ENCODE measurements around the gene KHSRP.

Gene KHSRP

GRCh38 chr19:6460099-6460884, 35.7 kb upstream of the KHSRP start:
- Histone ChIP-seq H3K9me3 (ENCODE audit: insufficient read depth, low read depth, low read length) (no peaks in the 10 kb centered on the region), H3K27ac (ENCODE audit: low read length) (no peak overlapping the region), H3K4me3 (ENCODE audit: low read length) (peak overlapping the region; percentile 91), H3K9ac (ENCODE audit: low read depth, low read length) (peak overlapping the region; percentile 66; the same call in 1 of the 2 replicates), H3K4me1 (ENCODE audit: insufficient read depth, low read length) (peaks cover 5% of the 10 kb centered on the region; the same call in 1 of the 2 replicates), H3K36me3 (ENCODE audit: insufficient read depth, low read depth, low read length) (peaks cover 8% of the 10 kb centered on the region; the same call in 1 of the 2 replicates), H3K27me3 (ENCODE audit: insufficient read depth, low read length) (peaks cover 29% of the 10 kb centered on the region)

GRCh38 chr19:6459262-6460098, 34.9 kb upstream of the KHSRP start, which contains the start of gene SLC25A23:
TSS of gene SLC25A23 (minus strand) at chr19:6459792. CDS start at chr19:6459628, 164 bp downstream.
- H3K27ac ChIP-seq (ENCODE audit: low read length) = no peak within 1 kb of the TSS
- H3K36me3 ChIP-seq (ENCODE audit: insufficient read depth, low read depth, low read length) = peaks cover 10% of the 10 kb centered on the region; the same call in 1 of the 2 replicates
- peak within 1 kb of the TSS; percentile 91 for H3K4me3 ChIP-seq (ENCODE audit: low read length)
- H3K9ac ChIP-seq (ENCODE audit: low read depth, low read length) = peak within 1 kb of the TSS; percentile 66; the same call in 1 of the 2 replicates
- H3K27me3 ChIP-seq (ENCODE audit: insufficient read depth, low read length) = peaks cover 21% of the 10 kb centered on the region
- no peaks in the 10 kb centered on the region for H3K9me3 ChIP-seq (ENCODE audit: insufficient read depth, low read depth, low read length)
- no peaks in the 10 kb centered on the region; the same call in 1 of the 2 replicates for H3K4me1 ChIP-seq (ENCODE audit: insufficient read depth, low read length)

- Histone ChIP-seq H3K9me3 (ENCODE audit: insufficient read depth, low read depth, low read length) (peaks cover 5% of the 10 kb centered on the region), H3K27me3 (ENCODE audit: insufficient read depth, low read length) (peaks cover 16% of the 10 kb centered on the region), H3K9ac (ENCODE audit: low read depth, low read length) (peak overlapping the region; percentile 27; the same call in 1 of the 2 replicates), H3K27ac (ENCODE audit: low read length) (no peak overlapping the region), H3K36me3 (ENCODE audit: insufficient read depth, low read depth, low read length) (peaks cover 16% of the 10 kb centered on the region), H3K4me3 (ENCODE audit: low read length) (peak overlapping the region; percentile 91), H3K4me1 (ENCODE audit: insufficient read depth, low read length) (no peaks in the 10 kb centered on the region; the same call in 1 of the 2 replicates)
Measured at GRCh38 chr19:6458695-6459261, 34.2 kb upstream of the KHSRP start.

GRCh38 chr19:6457958-6458694, 33.5 kb upstream of the KHSRP start:
- Histone ChIP-seq H3K36me3 (ENCODE audit: insufficient read depth, low read depth, low read length) (peaks cover 22% of the 10 kb centered on the region), H3K27me3 (ENCODE audit: insufficient read depth, low read length) (peaks cover 10% of the 10 kb centered on the region), H3K9ac (ENCODE audit: low read depth, low read length) (no peak overlapping the region; the same call in 1 of the 2 replicates), H3K4me3 (ENCODE audit: low read length) (no peak overlapping the region), H3K9me3 (ENCODE audit: insufficient read depth, low read depth, low read length) (peaks cover 8% of the 10 kb centered on the region), H3K4me1 (ENCODE audit: insufficient read depth, low read length) (no peaks in the 10 kb centered on the region; the same call in 1 of the 2 replicates), H3K27ac (ENCODE audit: low read length) (no peak overlapping the region)

GRCh38 chr19:6455924-6456323, 31.3 kb upstream of the KHSRP start:
- Histone ChIP-seq H3K36me3 (ENCODE audit: insufficient read depth, low read depth, low read length) (peaks cover 22% of the 10 kb centered on the region), H3K4me1 (ENCODE audit: insufficient read depth, low read length) (no peaks in the 10 kb centered on the region; the same call in 1 of the 2 replicates), H3K9ac (ENCODE audit: low read depth, low read length) (no peak overlapping the region), H3K27ac (ENCODE audit: low read length) (no peak overlapping the region), H3K4me3 (ENCODE audit: low read length) (no peak overlapping the region), H3K9me3 (ENCODE audit: insufficient read depth, low read depth, low read length) (peaks cover 8% of the 10 kb centered on the region), H3K27me3 (ENCODE audit: insufficient read depth, low read length) (no peaks in the 10 kb centered on the region)

GRCh38 chr19:6453951-6454565, 29.4 kb upstream of the KHSRP start:
- Histone ChIP-seq H3K36me3 (ENCODE audit: insufficient read depth, low read depth, low read length) (peaks cover 22% of the 10 kb centered on the region), H3K27ac (ENCODE audit: low read length) (no peak overlapping the region), H3K9me3 (ENCODE audit: insufficient read depth, low read depth, low read length) (peaks cover 8% of the 10 kb centered on the region), H3K9ac (ENCODE audit: low read depth, low read length) (no peak overlapping the region), H3K4me3 (ENCODE audit: low read length) (no peak overlapping the region), H3K4me1 (ENCODE audit: insufficient read depth, low read length) (no peaks in the 10 kb centered on the region; the same call in 1 of the 2 replicates), H3K27me3 (ENCODE audit: insufficient read depth, low read length) (no peaks in the 10 kb centered on the region)

- Histone ChIP-seq H3K9ac (ENCODE audit: low read depth, low read length) (no peak overlapping the region), H3K27me3 (ENCODE audit: insufficient read depth, low read length) (no peaks in the 10 kb centered on the region), H3K36me3 (ENCODE audit: insufficient read depth, low read depth, low read length) (peaks cover 22% of the 10 kb centered on the region)
Measured at GRCh38 chr19:6452899-6453298, 28.3 kb upstream of the KHSRP start.

GRCh38 chr19:6452223-6452614, 27.6 kb upstream of the KHSRP start:
- peaks cover 8% of the 10 kb centered on the region for H3K9me3 ChIP-seq (ENCODE audit: insufficient read depth, low read depth, low read length)
- no peaks in the 10 kb centered on the region for H3K4me1 ChIP-seq (ENCODE audit: insufficient read depth, low read length)
- H3K27ac ChIP-seq (ENCODE audit: low read length) = no peak overlapping the region
- no peak overlapping the region for H3K9ac ChIP-seq (ENCODE audit: low read depth, low read length)
- H3K4me3 ChIP-seq (ENCODE audit: low read length) = no peak overlapping the region
- no peaks in the 10 kb centered on the region for H3K27me3 ChIP-seq (ENCODE audit: insufficient read depth, low read length)
- H3K36me3 ChIP-seq (ENCODE audit: insufficient read depth, low read depth, low read length) = peaks cover 22% of the 10 kb centered on the region

More at GRCh38 chr19:6452899-6453298, 28.3 kb upstream of the KHSRP start:
- H3K27ac ChIP-seq (ENCODE audit: low read length) = no peak overlapping the region
- H3K9me3 ChIP-seq (ENCODE audit: insufficient read depth, low read depth, low read length) = peaks cover 8% of the 10 kb centered on the region
- no peak overlapping the region for H3K4me3 ChIP-seq (ENCODE audit: low read length)
- no peaks in the 10 kb centered on the region for H3K4me1 ChIP-seq (ENCODE audit: insufficient read depth, low read length)

GRCh38 chr19:6451583-6452222, 27.1 kb upstream of the KHSRP start:
- no peak overlapping the region for H3K4me3 ChIP-seq (ENCODE audit: low read length)
- H3K9ac ChIP-seq (ENCODE audit: low read depth, low read length) = no peak overlapping the region

GRCh38 chr19:6450166-6450565, 25.6 kb upstream of the KHSRP start:
- Histone ChIP-seq H3K27me3 (ENCODE audit: insufficient read depth, low read length) (no peaks in the 10 kb centered on the region), H3K36me3 (ENCODE audit: insufficient read depth, low read depth, low read length) (peaks cover 13% of the 10 kb centered on the region), H3K4me1 (ENCODE audit: insufficient read depth, low read length) (no peaks in the 10 kb centered on the region), H3K4me3 (ENCODE audit: low read length) (no peak overlapping the region), H3K9ac (ENCODE audit: low read depth, low read length) (no peak overlapping the region), H3K27ac (ENCODE audit: low read length) (no peak overlapping the region), H3K9me3 (ENCODE audit: insufficient read depth, low read depth, low read length) (peaks cover 8% of the 10 kb centered on the region)

More at GRCh38 chr19:6451583-6452222, 27.1 kb upstream of the KHSRP start:
- Histone ChIP-seq H3K27ac (ENCODE audit: low read length) (no peak overlapping the region), H3K4me1 (ENCODE audit: insufficient read depth, low read length) (no peaks in the 10 kb centered on the region), H3K27me3 (ENCODE audit: insufficient read depth, low read length) (no peaks in the 10 kb centered on the region), H3K9me3 (ENCODE audit: insufficient read depth, low read depth, low read length) (peaks cover 8% of the 10 kb centered on the region), H3K36me3 (ENCODE audit: insufficient read depth, low read depth, low read length) (peaks cover 22% of the 10 kb centered on the region)
